ENCODE results near the gene TMEM117.

- no peak for TF ChIP-seq POLR2A (IDR thresholded peaks at IDR 0.05; ENCODE audit: extremely low read depth, insufficient read length)
- TF ChIP-seq CTCF (IDR thresholded peaks at IDR 0.05; ENCODE audit: low read depth, low read length) = no peak
- TF ChIP-seq MYC (IDR thresholded peaks at IDR 0.05; ENCODE audit: low read depth, low read length) = no peak
These were observed 478.2 kb downstream of the TMEM117 start for GRCh38 chr12:44314007-44314500.

All from NB4 (cell line).